Measurements from ENCODE around the gene LSR. TPM values are rescaled to one million over a fixed set of nuclear protein-coding genes. Genes with fewer than 3 reads are reported as not detected.

LSR gene
- total RNA-seq, 3 donors from 2014 or later (not counting 1 experiment from before 2014, with no cell fraction given), result 3.4 to 6.9 (median 6.7) TPM

DNA sequence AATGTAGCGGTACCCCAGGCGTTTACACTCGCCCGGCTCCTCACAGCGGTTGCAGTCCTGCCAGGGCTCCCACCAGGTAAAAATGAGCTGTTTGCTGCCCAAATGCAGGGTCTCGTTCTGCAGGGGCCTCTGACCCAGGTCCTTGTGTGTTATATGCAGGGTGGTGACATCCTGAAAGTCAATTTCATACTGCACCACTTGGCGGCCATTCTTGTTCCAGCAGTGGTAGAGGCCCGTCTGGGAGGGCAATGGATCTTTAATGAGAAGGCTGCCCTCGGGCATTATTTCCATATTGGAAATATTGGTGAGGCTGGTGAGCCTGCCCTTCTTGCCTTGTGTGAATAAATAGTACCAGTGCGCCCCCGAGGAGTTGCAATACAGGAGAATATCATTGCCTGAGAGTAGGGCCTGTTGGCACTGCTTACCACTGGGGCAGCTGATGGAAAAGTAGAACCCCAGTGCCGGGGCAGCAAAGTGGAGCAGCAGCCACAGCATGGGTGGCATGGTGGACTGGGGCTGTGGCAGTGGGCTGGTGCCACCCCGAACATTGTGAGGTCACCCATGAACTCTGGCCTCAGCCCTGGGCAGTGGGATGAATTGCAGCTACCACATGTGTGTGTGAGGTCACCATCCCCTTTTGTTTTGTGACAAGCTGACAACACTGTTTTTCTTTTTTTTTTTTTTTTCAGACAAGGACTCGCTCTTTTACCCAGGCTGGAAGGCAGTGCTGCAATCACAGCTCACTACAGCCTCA lies 20.4 kb upstream of the LSR start, which contains the start of gene FAM187B:
FAM187B (minus strand) TSS at position 563 of the 754 bp plus-strand sequence; CDS start at position 504, 59 bp downstream.
- intact Hi-C loops (cut with micrococcal nuclease), result no loop called here
- no peaks in the 10 kb centered on the region for H3K36me3 ChIP-seq (ENCODE audit: control insufficient read depth, insufficient read depth, low read length)
- Mint-ChIP-seq H3K9me3 (no peaks in the 10 kb centered on the region), H3K4me3 (no peak within 1 kb of the TSS), H3K27me3 (ENCODE audit: low read depth in 2 of 2) (peaks cover 0 to 3% of the 10 kb centered on the region in 2 donors), H3K4me1 (no peaks in the 10 kb centered on the region), H3K36me3 (no peaks in the 10 kb centered on the region), H3K27ac (no peak within 1 kb of the TSS)
- no peak within 1 kb of the TSS for H3K4me3 ChIP-seq (ENCODE audit: low read length)
- H3K27me3 ChIP-seq (ENCODE audit: control insufficient read depth, insufficient read depth, low read length), result no peaks in the 10 kb centered on the region
- H3K9me3 ChIP-seq (ENCODE audit: control insufficient read depth, insufficient read depth, low read length), result no peaks in the 10 kb centered on the region
- peaks cover 11% of the 10 kb centered on the region for H3K4me1 ChIP-seq (ENCODE audit: control insufficient read depth, insufficient read depth, low read length)
- DNase-seq, result peak in 1 of 2 donors; percentile 6
- TF ChIP-seq, protein P1, sequence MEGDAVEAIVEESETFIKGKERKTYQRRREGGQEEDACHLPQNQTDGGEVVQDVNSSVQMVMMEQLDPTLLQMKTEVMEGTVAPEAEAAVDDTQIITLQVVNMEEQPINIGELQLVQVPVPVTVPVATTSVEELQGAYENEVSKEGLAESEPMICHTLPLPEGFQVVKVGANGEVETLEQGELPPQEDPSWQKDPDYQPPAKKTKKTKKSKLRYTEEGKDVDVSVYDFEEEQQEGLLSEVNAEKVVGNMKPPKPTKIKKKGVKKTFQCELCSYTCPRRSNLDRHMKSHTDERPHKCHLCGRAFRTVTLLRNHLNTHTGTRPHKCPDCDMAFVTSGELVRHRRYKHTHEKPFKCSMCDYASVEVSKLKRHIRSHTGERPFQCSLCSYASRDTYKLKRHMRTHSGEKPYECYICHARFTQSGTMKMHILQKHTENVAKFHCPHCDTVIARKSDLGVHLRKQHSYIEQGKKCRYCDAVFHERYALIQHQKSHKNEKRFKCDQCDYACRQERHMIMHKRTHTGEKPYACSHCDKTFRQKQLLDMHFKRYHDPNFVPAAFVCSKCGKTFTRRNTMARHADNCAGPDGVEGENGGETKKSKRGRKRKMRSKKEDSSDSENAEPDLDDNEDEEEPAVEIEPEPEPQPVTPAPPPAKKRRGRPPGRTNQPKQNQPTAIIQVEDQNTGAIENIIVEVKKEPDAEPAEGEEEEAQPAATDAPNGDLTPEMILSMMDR (IDR thresholded peaks at IDR 0.05), result no peak
- ATAC-seq, result no peak
- WGBS (ENCODE audit: insufficient coverage), result 93% methylated on average over 14 of the region's 14 CpGs
- no peak within 1 kb of the TSS for H3K27ac ChIP-seq (ENCODE audit: low read length)

DNA sequence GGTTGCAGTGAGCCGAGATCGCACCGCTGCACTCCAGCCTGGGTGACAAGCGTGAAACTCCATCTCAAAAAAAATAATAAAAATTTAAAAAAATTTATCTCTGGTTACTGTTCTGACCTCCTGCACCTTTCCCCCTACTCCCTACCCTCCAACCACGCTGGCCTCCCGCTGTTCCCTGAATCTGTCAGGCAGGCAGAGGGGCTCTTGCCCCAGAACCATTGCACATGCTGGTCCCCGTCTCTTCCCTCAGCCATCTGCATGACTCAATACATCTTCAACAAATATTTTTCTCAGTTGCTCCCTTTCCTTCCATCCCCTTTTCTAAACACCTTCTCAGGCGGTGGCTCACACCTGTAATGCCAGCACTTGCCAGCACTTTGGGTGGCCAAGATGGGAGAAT lies 19.2 kb upstream of the LSR start:
- H3K27ac ChIP-seq (ENCODE audit: low read length), result no peak overlapping the region
- no peaks in the 10 kb centered on the region for H3K27me3 ChIP-seq (ENCODE audit: control insufficient read depth, insufficient read depth, low read length)
- Mint-ChIP-seq H3K4me3 (no peak overlapping the region), H3K27me3 (ENCODE audit: low read depth in 2 of 2) (peaks cover 0 to 3% of the 10 kb centered on the region in 2 donors), H3K36me3 (no peaks in the 10 kb centered on the region), H3K27ac (no peak overlapping the region), H3K9me3 (no peaks in the 10 kb centered on the region), H3K4me1 (no peaks in the 10 kb centered on the region)
- H3K9me3 ChIP-seq (ENCODE audit: control insufficient read depth, insufficient read depth, low read length), result no peaks in the 10 kb centered on the region
- WGBS (ENCODE audit: insufficient coverage), result 97% methylated on average over 8 of the region's 8 CpGs
- H3K4me3 ChIP-seq (ENCODE audit: low read length), result no peak overlapping the region
- no peaks in the 10 kb centered on the region for H3K36me3 ChIP-seq (ENCODE audit: control insufficient read depth, insufficient read depth, low read length)
- TF ChIP-seq, protein P1 (IDR thresholded peaks at IDR 0.05), result no peak
- intact Hi-C loops (cut with micrococcal nuclease), result no loop called here
- peaks cover 11% of the 10 kb centered on the region for H3K4me1 ChIP-seq (ENCODE audit: control insufficient read depth, insufficient read depth, low read length)
- DNase-seq, result peak in 1 of 2 donors; percentile 4
- no peak for ATAC-seq

DNA sequence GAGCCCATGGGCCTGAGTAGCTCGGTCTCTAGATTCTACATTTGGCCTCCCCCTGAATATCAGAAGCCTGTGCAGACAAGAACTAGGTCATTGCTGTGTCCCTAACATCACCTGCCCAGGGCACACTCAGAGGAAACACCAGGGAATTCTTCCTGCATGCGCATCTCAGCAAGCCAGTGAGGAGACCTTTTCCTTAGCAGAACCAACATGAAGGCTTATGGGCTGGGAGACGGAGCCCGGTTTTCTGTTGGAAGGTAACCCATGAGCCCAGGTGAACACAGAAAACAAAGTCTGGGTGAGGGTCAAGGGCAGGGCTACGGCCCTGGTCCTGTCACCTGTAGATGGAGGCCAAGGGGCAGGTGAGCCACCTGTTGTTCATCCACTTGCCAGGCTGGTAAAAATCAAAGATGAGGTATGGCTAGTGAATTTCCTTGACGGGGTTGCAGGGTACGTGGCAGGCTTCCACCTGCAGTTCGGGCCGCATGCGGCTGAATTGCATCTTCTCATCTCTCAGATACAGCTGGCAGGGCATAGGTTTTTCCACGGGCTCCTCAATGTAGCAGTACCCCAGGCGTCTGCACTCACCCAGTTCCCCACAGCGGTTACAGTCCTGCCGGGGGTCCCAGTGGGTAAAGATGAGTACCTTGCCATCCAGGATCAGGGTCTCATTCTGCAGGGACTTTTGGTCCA lies 16.7 kb upstream of the LSR start:
- peaks cover 0 to 3% of the 10 kb centered on the region in 2 donors for H3K27me3 Mint-ChIP-seq (ENCODE audit: low read depth in 2 of 2)
- H3K9me3 Mint-ChIP-seq, result no peaks in the 10 kb centered on the region
- H3K9me3 ChIP-seq (ENCODE audit: control insufficient read depth, insufficient read depth, low read length), result no peaks in the 10 kb centered on the region
- TF ChIP-seq, protein P1 (IDR thresholded peaks at IDR 0.05), result no peak
- H3K36me3 ChIP-seq (ENCODE audit: control insufficient read depth, insufficient read depth, low read length), result no peaks in the 10 kb centered on the region
- no peaks in the 10 kb centered on the region for H3K36me3 Mint-ChIP-seq
- no peak overlapping the region for H3K27ac Mint-ChIP-seq
- no peaks in the 10 kb centered on the region for H3K27me3 ChIP-seq (ENCODE audit: control insufficient read depth, insufficient read depth, low read length)
- DNase-seq, result peak in 1 of 2 donors; percentile 6
- WGBS (ENCODE audit: insufficient coverage), result 90% methylated on average over 14 of the region's 14 CpGs
- H3K4me3 ChIP-seq (ENCODE audit: low read length), result no peak overlapping the region
- H3K4me3 Mint-ChIP-seq, result no peak overlapping the region
- H3K4me1 Mint-ChIP-seq, result peaks cover 0 to 7% of the 10 kb centered on the region in 2 donors
- H3K4me1 ChIP-seq (ENCODE audit: control insufficient read depth, insufficient read depth, low read length), result no peaks in the 10 kb centered on the region
- no peak overlapping the region for H3K27ac ChIP-seq (ENCODE audit: low read length)
- ATAC-seq, result no peak
- intact Hi-C loops (cut with micrococcal nuclease), result no loop called here

All from natural killer cell (primary cell).